GM12872 (cell line): ENCODE results near the gene PTPRU.

ENCODE experiments used
- TF ChIP-seq, protein P1 (sequence below): IDR thresholded peaks from 3 replicates; pipeline ENCODE4 v1.5.1; 2011; ENCODE audit warnings: low read depth, mild to moderate bottlenecking, low read length, moderate library complexity; ENCODE audit not compliant: insufficient read depth

PTPRU gene

DNA sequence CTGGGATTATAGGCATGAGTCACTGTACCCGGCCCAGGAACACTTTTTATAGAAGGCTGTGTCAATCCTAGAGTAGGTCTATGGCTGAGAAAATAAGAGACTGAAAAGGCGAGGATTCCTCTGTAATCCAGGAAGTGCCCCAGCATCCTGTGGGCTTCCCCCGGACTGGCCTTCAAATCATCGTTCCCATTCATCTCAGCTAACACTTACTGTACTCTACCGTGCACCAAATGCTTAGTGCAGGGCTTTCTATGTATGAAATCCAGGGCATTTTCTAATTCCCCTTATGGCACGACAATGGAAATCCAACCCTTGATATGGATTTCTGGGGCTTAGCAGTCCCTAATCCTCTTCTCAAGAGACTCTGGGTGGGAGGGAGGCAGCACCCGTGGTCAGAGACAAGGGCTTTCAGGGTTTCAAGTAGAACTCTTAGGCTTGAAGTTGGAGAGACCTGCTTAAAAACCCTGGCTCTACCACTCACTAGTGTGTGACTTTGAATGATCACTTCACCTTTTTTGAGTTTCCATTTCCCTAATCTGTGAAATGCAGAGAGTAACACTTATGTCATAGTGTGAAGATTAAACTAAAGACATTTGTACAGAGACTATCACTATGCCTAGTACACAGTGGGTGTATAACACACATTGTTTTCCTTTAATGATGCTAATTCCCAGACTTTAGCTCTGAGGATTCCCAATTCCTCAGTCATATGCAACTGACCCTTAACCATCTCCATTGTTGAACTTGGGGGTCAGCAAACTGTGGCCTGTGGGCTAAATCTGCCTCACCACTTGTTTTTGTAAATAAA lies 25.8 kb upstream of the PTPRU start:
- TF ChIP-seq, protein P1, sequence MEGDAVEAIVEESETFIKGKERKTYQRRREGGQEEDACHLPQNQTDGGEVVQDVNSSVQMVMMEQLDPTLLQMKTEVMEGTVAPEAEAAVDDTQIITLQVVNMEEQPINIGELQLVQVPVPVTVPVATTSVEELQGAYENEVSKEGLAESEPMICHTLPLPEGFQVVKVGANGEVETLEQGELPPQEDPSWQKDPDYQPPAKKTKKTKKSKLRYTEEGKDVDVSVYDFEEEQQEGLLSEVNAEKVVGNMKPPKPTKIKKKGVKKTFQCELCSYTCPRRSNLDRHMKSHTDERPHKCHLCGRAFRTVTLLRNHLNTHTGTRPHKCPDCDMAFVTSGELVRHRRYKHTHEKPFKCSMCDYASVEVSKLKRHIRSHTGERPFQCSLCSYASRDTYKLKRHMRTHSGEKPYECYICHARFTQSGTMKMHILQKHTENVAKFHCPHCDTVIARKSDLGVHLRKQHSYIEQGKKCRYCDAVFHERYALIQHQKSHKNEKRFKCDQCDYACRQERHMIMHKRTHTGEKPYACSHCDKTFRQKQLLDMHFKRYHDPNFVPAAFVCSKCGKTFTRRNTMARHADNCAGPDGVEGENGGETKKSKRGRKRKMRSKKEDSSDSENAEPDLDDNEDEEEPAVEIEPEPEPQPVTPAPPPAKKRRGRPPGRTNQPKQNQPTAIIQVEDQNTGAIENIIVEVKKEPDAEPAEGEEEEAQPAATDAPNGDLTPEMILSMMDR: no peak

DNA sequence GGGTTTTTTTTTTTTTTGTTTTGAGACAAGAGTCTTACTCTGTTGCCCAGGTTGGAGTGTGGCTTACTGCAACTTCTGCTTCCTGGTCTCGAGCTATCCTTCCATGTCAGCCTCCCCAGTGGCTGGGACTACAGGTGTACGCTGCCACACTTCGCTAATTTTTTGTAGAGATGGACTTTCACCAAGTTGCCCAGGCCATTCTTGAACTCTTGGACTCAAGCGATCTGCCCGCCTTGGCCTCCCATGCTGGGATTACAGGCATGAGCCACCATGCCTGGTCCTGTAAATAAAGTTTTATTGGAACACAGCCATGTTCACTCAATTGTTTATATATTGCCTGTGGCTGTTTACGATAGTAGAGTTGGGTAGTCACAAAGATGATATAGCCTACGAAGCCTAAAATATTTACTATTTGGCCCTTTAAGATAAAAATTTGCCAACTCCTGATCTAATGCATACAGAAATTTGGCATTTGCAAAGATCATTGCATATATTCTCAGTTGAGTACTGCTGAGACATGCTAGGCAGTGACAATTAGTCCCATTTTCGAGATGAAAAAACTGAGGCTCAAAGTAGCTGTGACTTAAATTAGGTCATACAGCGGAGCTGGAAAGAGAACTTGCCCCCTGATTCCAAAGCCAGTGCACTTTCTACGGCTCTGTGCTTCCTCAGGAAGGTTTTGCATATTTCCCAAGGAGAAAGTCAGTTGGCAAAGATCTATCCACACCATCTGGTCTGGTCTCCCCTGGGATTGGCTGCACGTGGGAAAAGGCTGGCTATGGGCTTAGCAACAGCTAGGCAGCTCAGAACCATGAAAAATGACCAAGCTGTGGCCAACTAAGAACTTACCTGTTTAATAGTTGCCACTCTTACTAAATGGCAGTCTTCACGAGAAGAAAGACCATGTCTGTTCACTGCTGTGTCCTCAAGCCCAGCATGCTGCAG lies 25.0 kb upstream of the PTPRU start:
- TF ChIP-seq, protein P1: no peak

DNA sequence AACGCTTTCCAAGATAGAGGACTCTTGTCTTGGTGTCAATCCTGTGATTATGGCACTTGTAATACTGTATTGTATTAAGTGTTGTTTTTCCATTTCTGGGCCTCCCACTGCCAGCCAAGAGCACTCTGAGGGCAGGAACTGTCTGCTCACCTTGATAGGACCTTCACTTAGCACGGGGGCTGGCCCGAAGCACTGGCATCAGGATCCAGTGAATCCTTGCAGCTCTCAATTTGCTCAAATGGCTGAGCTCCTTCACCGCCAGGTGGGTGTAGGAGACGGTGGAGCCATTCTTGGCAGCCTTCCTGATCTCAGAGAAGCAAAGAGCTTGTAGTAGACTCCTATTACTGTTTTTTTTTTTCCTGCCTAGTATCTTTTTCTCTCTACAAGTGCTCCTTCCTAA lies 23.3 kb upstream of the PTPRU start:
- TF ChIP-seq, protein P1: no peak

DNA sequence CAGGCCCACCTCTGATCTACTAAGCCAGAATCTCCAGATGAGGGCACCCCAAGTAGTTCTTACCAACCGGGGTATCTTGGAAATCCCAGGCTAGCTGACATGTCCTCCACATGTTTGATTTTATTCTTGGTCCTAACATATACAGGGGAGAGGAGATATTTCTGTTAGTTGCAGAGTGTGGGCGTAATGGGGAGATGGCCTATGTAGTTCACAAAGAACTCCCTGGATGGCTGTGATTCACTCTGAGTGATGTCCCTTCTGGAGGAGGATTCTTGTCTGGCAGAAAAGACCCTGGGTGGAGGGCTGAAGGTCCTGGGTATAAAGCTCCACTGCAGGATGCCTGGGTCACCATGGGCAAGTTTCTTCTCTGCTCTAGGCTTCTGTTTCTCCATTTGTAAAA lies 18.7 kb upstream of the PTPRU start:
- TF ChIP-seq, protein P1: no peak

DNA sequence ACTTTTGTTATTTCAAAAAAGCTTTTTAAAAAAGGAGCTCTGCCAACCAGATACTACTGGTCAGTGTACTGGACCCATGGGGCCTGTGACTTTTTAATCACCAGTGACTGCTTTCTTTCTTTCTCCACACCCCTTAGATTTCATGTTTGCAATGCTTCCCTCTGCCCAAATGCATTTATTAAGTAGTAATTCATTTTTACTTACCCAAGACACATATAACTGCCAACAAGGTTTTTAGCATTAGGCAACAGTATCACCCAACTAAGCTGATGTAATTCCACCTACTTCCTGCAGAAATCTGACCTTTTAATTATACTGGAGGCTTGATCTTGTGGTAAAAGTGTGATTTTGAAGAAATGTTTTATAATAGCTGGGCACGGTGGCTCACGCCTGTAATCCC lies 18.1 kb upstream of the PTPRU start:
- TF ChIP-seq, protein P1: no peak

DNA sequence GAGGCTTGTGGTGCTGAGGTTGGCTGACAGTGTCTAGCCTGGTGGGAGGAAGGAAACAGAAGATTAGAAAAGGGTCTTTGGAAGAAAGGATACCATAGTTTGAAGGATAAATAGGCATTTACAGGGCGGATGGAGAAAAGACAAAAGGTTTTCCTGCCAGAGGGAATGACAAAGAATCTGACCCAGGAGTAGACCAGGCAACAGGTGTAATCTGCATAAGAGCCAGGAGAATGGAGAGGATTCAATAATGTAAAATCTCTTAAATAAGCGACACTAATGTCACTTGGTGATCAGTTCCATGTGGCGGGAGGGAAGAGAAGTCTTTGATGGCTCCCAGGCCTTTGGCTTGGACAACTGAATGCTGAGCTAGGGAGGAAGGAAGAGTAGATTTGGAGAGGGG lies 15.0 kb upstream of the PTPRU start:
- TF ChIP-seq, protein P1: no peak

DNA sequence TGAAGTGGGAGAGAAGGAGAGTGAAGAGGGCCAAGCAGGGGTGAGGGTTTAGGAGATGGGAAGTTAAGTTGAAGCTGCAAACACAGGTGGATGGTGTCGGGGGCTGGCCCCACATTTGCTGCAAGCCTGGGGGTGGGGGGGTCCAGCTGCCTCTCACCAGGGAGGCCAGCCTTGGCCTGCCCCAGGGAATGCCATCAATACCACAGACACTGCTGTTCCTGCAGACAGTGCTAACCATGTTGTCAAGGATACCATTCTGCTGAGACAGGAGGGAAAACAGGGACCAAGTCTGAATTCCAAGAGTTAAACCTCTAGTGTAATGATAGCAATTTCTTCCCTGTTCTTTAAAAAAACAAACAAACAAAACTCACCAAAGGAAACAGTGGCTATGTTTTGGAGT lies 13.6 kb upstream of the PTPRU start:
- TF ChIP-seq, protein P1: no peak
